Measurements from ENCODE around the gene CCNY.
"Not testable (repeated sequence)": the region's sequence is repeated elsewhere in the genome, so short reads cannot be mapped to it uniquely, and the experiment has no call there.

CCNY gene

DNA sequence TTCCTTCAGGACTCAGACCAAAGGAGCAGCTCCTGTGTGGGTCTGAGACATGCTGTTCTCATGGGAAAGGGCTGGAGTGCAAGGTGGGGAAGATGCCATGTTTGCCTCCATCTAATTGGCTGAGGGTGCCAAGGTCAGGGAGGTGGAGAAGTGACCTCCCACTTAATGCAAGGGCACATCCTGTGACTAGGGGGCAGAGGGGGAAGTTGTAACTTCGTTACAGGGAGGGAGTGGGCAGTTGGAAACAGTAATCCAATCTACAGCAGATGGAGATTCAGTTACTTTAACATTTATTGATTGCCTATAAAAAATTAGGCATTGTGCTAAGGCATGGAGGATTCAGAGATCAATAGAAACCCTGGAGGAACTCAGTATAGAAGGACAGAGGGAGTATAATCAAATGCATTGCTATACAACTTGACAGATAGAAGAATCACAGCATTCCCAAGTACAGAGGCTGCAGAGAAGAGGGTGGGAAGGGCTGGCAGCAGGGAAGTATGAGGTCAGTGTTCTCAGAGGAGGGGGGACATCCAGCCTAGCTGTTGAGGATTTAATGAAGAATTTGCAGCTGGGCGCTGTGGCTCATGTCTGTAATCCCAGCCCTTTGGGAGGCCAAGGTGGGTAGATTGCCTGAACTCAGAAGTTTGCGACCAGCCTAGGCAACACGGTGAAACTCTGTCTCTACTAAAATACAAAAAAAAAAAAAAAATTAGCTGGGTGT is 75.9 kb downstream of the CCNY start:
- DNase-seq: no peak

GRCh38 chr10:35412900-35413491 is 76.7 kb downstream of the CCNY start:
- no peak for DNase-seq

GRCh38 chr10:35413985-35414861 is 77.9 kb downstream of the CCNY start:
- no peak for DNase-seq

- DNase-seq: no peak
These were observed 79.2 kb downstream of the CCNY start for GRCh38 chr10:35415505-35415904.

DNA sequence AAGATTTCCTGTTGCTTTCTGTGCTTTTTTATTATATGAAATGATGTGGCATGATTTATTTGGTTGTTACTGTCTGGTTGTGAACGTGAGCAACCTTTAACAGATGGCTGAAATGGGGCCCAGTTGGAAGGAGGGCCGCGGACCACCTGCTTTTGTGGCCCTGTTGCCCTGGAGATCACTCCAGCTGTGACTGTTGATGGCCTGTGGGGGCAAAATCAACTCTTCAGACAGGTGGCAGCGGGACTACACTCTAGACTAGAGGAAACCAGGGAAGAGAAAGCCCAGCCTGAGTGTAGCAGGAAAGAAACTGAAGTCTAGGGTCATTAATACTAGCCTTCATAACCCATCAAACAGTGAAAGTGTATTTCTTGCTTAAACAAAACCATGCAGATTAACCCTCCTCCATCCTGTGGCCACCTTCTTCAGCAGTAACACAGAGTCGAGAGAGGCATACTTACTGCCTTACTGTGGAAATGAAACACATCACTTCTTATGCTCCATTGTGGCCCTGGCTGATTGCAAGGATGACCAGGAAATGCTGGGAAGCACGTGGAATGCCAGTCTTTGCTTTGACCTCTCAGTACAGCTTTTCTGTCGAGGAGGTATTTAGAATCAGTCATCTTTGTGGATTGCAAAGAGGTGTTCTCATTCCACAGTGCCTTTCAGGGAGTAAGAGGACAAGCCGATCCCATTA is 80.5 kb downstream of the CCNY start:
- DNase-seq: no peak

DNA sequence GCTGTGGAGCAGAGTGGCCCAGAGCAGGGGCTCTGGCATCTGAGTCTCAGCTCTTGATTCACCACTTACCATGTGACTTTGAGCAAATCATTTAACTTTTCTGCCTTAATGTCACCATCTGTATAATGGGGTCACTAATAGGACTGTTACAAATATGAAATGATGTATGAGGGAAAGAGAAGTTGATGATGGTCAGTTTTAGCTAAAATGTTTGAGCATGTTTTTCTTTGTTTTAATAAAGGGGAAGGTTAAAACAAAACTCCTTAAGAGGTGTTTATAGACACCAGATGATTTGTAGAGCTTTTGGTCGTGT is 81.0 kb downstream of the CCNY start:
- DNase-seq: no peak

- no peak for DNase-seq
These were observed 81.5 kb downstream of the CCNY start for GRCh38 chr10:35417795-35418194.

GRCh38 chr10:35418580-35418979 is 82.3 kb downstream of the CCNY start:
- not testable (repeated sequence) for DNase-seq

DNA sequence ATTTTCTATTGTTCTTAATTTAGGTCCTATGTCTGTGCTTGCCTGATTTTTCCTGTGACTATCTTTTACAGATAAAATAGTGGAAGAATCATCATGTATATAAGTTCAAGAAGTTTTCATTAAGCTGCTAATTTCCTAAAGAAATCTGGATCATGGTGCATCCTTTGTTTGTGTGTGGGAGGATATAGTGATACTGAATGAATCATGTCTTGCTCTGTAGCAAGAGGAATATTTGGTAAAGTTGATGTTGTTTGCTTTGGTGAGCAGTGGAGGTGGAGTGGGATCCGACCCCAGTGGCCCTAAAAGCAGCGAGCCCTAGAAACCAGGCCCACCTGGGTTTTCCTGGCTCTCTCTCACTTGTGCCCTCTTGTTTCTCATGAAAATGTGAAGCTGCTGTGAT is 83.7 kb downstream of the CCNY start:
- no peak for DNase-seq

- no peak for DNase-seq
These were observed 84.7 kb downstream of the CCNY start for GRCh38 chr10:35420827-35421552.

GRCh38 chr10:35421553-35422178 is 85.4 kb downstream of the CCNY start:
- DNase-seq: no peak

- DNase-seq: no peak
These were observed 85.9 kb downstream of the CCNY start for GRCh38 chr10:35422228-35422627.

- no peak for DNase-seq
These were observed 87.4 kb downstream of the CCNY start for GRCh38 chr10:35423505-35424306.

DNA sequence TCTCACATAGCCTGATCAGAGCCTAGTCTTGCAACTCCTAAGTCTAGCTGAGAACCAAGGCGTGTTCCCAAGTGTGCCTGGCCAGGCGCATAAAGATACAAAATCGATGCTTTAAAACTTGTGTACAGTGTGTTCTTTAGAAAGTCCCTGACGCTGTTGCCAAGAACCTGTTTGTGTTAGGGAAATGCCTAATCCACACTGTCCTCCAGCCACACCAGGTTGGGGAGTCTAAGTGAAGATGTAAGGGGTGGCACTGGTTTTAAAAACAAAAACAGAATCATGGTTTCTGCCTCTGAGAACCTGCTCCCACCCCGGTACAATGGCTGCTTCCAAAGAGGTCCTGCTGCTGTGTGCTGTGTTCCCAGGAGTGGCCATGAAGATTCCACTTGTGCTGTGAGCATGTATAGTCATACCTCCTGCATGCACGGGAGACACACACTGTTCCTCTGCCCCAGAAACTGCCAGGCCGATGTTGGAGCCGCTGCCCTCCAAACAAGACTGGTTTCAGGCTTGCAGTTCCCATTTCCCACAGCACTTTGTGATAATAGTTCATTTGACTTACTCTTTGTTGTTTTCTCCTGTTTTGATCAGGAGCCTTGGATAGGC is 88.5 kb downstream of the CCNY start:
- no peak for DNase-seq

- no peak for DNase-seq
These were observed 89.3 kb downstream of the CCNY start for GRCh38 chr10:35425595-35425994.

DNA sequence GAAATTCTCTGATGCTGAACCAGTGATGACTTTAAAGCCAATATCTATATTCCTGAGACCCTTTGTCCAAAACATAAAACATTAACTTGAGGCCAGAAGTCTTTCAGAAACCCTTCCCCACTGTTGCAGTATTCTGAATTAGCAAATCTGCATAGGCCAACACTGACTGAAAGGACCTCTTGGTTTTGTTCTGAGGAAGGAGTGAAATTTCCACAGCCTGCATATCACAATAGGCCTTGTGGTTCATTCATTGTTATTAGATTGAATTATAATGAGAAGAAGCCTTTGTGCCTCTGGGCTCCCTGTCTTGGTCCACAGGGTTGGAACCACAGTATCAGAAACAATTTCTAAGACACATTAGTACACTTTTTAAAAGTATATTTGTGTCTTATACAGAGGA is 90.3 kb downstream of the CCNY start:
- DNase-seq: no peak

- no peak for DNase-seq
These were observed 91.2 kb downstream of the CCNY start for GRCh38 chr10:35427543-35427942.

DNA sequence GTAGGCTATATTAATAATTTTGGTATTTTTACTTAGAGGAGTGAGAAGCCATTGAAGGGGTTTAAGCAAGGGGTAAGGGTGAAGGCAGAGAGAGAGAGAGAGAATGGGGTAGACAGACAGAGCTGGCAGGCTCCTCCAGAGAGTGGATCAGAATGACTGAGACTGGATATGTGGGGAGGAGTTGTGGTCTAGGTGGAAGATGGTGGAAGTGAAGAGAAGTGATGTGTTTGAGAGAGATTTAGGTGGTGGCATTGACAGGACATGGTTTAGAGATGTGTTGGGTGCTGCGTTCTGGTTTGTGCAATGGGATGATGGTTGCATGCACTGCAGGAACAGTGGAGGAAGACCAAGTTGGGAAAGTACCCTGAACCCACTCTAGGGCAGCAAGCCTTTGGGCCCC is 92.2 kb downstream of the CCNY start:
- no peak for DNase-seq

DNA sequence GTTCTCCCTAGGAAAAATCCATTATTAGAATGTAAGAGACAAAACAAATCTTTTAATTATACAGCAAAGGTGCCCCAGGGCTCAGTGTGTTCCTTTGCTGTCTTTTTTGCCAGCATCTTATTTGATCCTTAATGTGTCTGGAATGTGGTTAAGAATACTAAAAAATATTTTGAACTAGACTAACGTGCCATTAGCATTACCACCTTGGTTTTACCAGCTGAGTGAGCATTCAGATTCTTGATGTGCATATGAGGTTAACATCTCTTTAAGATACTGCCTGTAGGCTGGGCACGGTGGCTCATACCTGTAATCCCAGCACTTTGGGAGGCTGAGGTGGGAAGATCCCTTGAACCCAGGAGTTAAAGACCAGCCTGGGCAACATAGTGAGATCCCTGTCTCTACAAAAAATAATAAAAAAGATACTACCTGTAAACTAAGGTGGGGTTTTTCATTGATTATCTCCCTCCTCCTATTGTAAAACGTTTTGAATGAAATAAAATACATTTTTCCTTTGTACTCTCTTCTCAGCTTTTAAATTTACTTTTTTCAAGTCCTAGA is 96.6 kb downstream of the CCNY start:
- DNase-seq: no peak

DNA sequence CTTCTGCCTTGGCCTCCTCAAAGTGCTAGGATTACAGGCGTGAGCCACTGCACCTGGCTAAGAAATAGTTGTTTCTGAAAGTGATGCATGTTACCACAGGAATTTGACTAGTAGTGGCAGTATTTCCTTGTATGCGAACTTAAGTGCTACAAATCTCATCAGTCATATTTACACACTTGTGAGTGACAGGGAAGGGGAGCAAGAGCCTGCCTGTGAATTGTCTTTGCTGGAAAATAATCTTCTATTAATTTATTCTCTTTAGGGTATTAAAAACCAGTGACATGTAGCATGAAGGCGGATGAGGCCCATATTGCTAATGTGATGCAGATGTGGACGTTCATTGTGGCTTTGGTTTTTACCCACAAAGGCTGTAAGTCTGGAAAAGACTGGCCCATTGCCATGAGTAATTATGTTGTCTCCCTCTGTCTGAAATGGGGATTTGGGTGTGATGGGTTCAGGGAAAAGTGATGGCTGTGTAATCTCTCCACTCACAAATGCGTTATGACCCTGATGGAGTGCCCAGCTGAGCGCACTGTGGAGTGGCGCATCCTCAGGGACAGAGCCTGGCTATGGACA is 97.6 kb downstream of the CCNY start:
- DNase-seq: no peak
